T-cell (primary cell): ENCODE measurements around the gene CASZ1. TPM values are rescaled to one million over a fixed set of nuclear protein-coding genes. Genes with fewer than 3 reads are reported as not detected.

Source experiments
- ATAC-seq, 4 experiments: fragments of 200-7000 bp in 3 of 4; fragments of 150-1000 bp in 1 of 4; cut with Tn5 transposase; replicated peaks in 1 of 4; 1 replicate in 3 of 4; 2 replicates in 1 of 4; pipeline ENCODE4 v1.10.0; 2021; ENCODE audit warnings: moderate library complexity in 3 of 4, mild to moderate bottlenecking in 2 of 4, moderate number of reproducible peaks in 1 of 4
- CTCF ChIA-PET, 2 donors: fragments of 300-600 bp; sonication (Branson Sonifier 250); formaldehyde crosslinking; loops; one replicate each; lab custom pipeline; 2022; ENCODE audit warnings: antibody characterized with exemption in 2 of 2; lab: Charles Lee
- POLR2A ChIA-PET, 2 donors: fragments of 300-600 bp; sonication (Branson Sonifier 250); formaldehyde crosslinking; loops; one replicate each; lab custom pipeline; 2022; ENCODE audit warnings: antibody characterized with exemption in 2 of 2; lab: Charles Lee
- DNase-seq, 35 experiments: peaks; one replicate each; pipeline versions ENCODE4 v3.0.0 to v3.0.0-alpha.2; 2013 to 2023
- H3K27ac ChIP-seq: one replicate; pipeline ENCODE4 v1.5.1; 2013; ENCODE audit warnings: low read length
- H3K27me3 ChIP-seq, 2 experiments: replicated peaks in 1 of 2; 1 replicate in 1 of 2; 2 replicates in 1 of 2; pipeline versions ENCODE4 v1.6.1 to v1.7.0; 2013; ENCODE audit warnings: low read length in 1 of 2, mixed read lengths in 1 of 2; ENCODE audit not compliant: control insufficient read depth in 2 of 2, insufficient read depth in 2 of 2; ENCODE audit errors: extremely low read depth in 1 of 2
- H3K36me3 ChIP-seq, 2 donors: 1 replicate in 1 of 2; 2 replicates in 1 of 2; pipeline versions ENCODE4 v1.6.1 to v1.7.0; 2013; ENCODE audit warnings: low read length in 1 of 2; ENCODE audit not compliant: control insufficient read depth in 2 of 2, insufficient read depth in 1 of 2; ENCODE audit errors: extremely low read depth in 1 of 2
- H3K4me1 ChIP-seq, 2 experiments: 1 replicate in 1 of 2; 2 replicates in 1 of 2; pipeline versions ENCODE4 v1.6.1 to v1.7.0; 2013; ENCODE audit warnings: low read length in 2 of 2, mixed read lengths in 1 of 2; ENCODE audit not compliant: insufficient read depth in 2 of 2, control insufficient read depth in 1 of 2; ENCODE audit errors: extremely low read depth in 1 of 2
- H3K4me3 ChIP-seq, 2 donors: 1 replicate in 1 of 2; 2 replicates in 1 of 2; pipeline versions ENCODE4 v1.5.1 to v1.7.0; 2013; ENCODE audit warnings: mild to moderate bottlenecking in 2 of 2, low read length in 1 of 2, moderate library complexity in 1 of 2; ENCODE audit not compliant: control insufficient read depth in 1 of 2; ENCODE audit errors: extremely low read depth in 1 of 2
- H3K9me3 ChIP-seq: 2 replicates; pipeline ENCODE4 v1.7.0; 2013
- H3K27ac Mint-ChIP-seq, 2 donors: one replicate each; pipeline ENCODE4 v1.8.0; 2020 to 2021; ENCODE audit warnings: mild to moderate bottlenecking in 2 of 2, mixed read lengths in 2 of 2
- H3K27me3 Mint-ChIP-seq, 2 donors: one replicate each; pipeline ENCODE4 v1.8.0; 2021 to 2022; ENCODE audit warnings: mixed read lengths in 2 of 2
- H3K36me3 Mint-ChIP-seq: one replicate; pipeline ENCODE4 v1.8.0; 2021; ENCODE audit warnings: mixed read lengths
- H3K4me1 Mint-ChIP-seq, 3 donors: one replicate each; pipeline ENCODE4 v1.8.0; 2020 to 2022; ENCODE audit warnings: mixed read lengths in 3 of 3, mild to moderate bottlenecking in 1 of 3
- H3K4me3 Mint-ChIP-seq, 3 donors: one replicate each; pipeline ENCODE4 v1.8.0; 2020 to 2022; ENCODE audit warnings: mild to moderate bottlenecking in 3 of 3, mixed read lengths in 3 of 3, moderate library complexity in 3 of 3
- H3K9me3 Mint-ChIP-seq, 3 donors: one replicate each; pipeline ENCODE4 v1.8.0; 2020 to 2022; ENCODE audit warnings: mixed read lengths in 3 of 3
- WGBS: methylation state at CpG from one replicate; pipeline ENCODE4 v1.1.5; 2013; ENCODE audit warnings: missing lambda C conversion rate; ENCODE audit not compliant: insufficient coverage; 5-methylcytosine and 5-hydroxymethylcytosine counted together
- total RNA-seq, 35 experiments: library from RNA in 6 of 35; stranded (reverse) in 6 of 35; fragments of 120-200 nt in 1 of 35; gene quantifications; one replicate each; pipeline versions ENCODE4 v1.2.1 to v1.2.4 and lab custom pipeline; 2013 to 2026

Gene CASZ1
- total RNA-seq, 5 donors from 2014 or later (not counting 1 experiment from before 2014, with no cell fraction given), result 12.9 to 23.0 (median 14.3) TPM

- H3K36me3 Mint-ChIP-seq, result no peaks in the 10 kb centered on the region
- ChIA-PET CTCF (no interaction called here), POLR2A (interaction anchor here in 1 of 2 donors (0.7 kb wide), 1 partner anchor 1189 kb away, joined by 3 read pairs; no protein-coding TSS in a partner anchor)
- H3K36me3 ChIP-seq, result no peaks in the 10 kb centered on the region
- DNase-seq (no peak), ATAC-seq (no peak)
- H3K4me1 ChIP-seq, result no peaks in the 10 kb centered on the region
- 88% methylated on average over 9 of the region's 9 CpGs for WGBS
- H3K27me3 ChIP-seq, result peaks cover 0 to 24% of the 10 kb centered on the region in 2 experiments
- no peaks in the 10 kb centered on the region for H3K4me1 Mint-ChIP-seq
- H3K27ac Mint-ChIP-seq, result no peak overlapping the region
- no peaks in the 10 kb centered on the region for H3K9me3 Mint-ChIP-seq
- no peak overlapping the region for H3K4me3 ChIP-seq
- no peaks in the 10 kb centered on the region for H3K9me3 ChIP-seq
- H3K27ac ChIP-seq, result no peak overlapping the region
- no peak overlapping the region for H3K4me3 Mint-ChIP-seq
- H3K27me3 Mint-ChIP-seq, result no peaks in the 10 kb centered on the region
Measured at GRCh38 chr1:10777749-10778574, 18.5 kb downstream of the CASZ1 start.

- no peaks in the 10 kb centered on the region for H3K4me1 Mint-ChIP-seq
- no peaks in the 10 kb centered on the region for H3K9me3 Mint-ChIP-seq
- Histone ChIP-seq H3K27me3 (peaks cover 0 to 17% of the 10 kb centered on the region in 2 experiments), H3K4me1 (no peaks in the 10 kb centered on the region), H3K9me3 (no peaks in the 10 kb centered on the region), H3K36me3 (no peaks in the 10 kb centered on the region), H3K4me3 (no peak overlapping the region), H3K27ac (no peak overlapping the region)
- ChIA-PET CTCF (no interaction called here), POLR2A (no interaction called here)
- no peak overlapping the region for H3K27ac Mint-ChIP-seq
- H3K27me3 Mint-ChIP-seq, result peaks cover 0 to 3% of the 10 kb centered on the region in 2 donors
- ATAC-seq, result no peak
- WGBS, result 78% methylated on average over 12 of the region's 14 CpGs
- no peak for DNase-seq
- no peak overlapping the region for H3K4me3 Mint-ChIP-seq
- no peaks in the 10 kb centered on the region for H3K36me3 Mint-ChIP-seq
Measured at GRCh38 chr1:10776190-10776905, 20.1 kb downstream of the CASZ1 start.

- Mint-ChIP-seq H3K36me3 (no peaks in the 10 kb centered on the region), H3K4me1 (no peaks in the 10 kb centered on the region), H3K4me3 (no peak overlapping the region), H3K9me3 (no peaks in the 10 kb centered on the region), H3K27ac (no peak overlapping the region), H3K27me3 (peaks cover 0 to 3% of the 10 kb centered on the region in 2 donors)
- H3K36me3 ChIP-seq, result no peaks in the 10 kb centered on the region
- peaks cover 0 to 15% of the 10 kb centered on the region in 2 experiments for H3K27me3 ChIP-seq
- no peak overlapping the region for H3K27ac ChIP-seq
- 57% methylated on average over 5 of the region's 9 CpGs for WGBS
- H3K4me1 ChIP-seq, result no peaks in the 10 kb centered on the region
- no peak for ATAC-seq
- H3K4me3 ChIP-seq, result no peak overlapping the region
- H3K9me3 ChIP-seq, result no peaks in the 10 kb centered on the region
- POLR2A ChIA-PET, result no interaction called here
- CTCF ChIA-PET, result no interaction called here
- DNase-seq, result no peak
Measured at GRCh38 chr1:10775763-10776162, 20.7 kb downstream of the CASZ1 start.

GRCh38 chr1:10774615-10775310 lies 21.7 kb downstream of the CASZ1 start:
- Mint-ChIP-seq H3K27me3 (peaks cover 0 to 7% of the 10 kb centered on the region in 2 donors), H3K9me3 (no peaks in the 10 kb centered on the region), H3K4me3 (no peak overlapping the region), H3K36me3 (no peaks in the 10 kb centered on the region), H3K4me1 (no peaks in the 10 kb centered on the region), H3K27ac (no peak overlapping the region)
- WGBS, result 84% methylated on average over 17 of the region's 17 CpGs
- DNase-seq, result no peak
- Histone ChIP-seq H3K27ac (no peak overlapping the region), H3K9me3 (no peaks in the 10 kb centered on the region), H3K36me3 (no peaks in the 10 kb centered on the region), H3K4me3 (no peak overlapping the region), H3K4me1 (no peaks in the 10 kb centered on the region), H3K27me3 (peaks cover 0 to 14% of the 10 kb centered on the region in 2 experiments)
- POLR2A ChIA-PET, result no interaction called here
- ATAC-seq, result no peak
- CTCF ChIA-PET, result no interaction called here

GRCh38 chr1:10773851-10774614 lies 22.4 kb downstream of the CASZ1 start:
- ATAC-seq (no peak), DNase-seq (no peak)
- Mint-ChIP-seq H3K36me3 (no peaks in the 10 kb centered on the region), H3K4me3 (no peak overlapping the region), H3K4me1 (no peaks in the 10 kb centered on the region), H3K27ac (no peak overlapping the region), H3K27me3 (peaks cover 0 to 7% of the 10 kb centered on the region in 2 donors), H3K9me3 (no peaks in the 10 kb centered on the region)
- H3K4me3 ChIP-seq, result no peak overlapping the region
- peaks cover 0 to 14% of the 10 kb centered on the region in 2 experiments for H3K27me3 ChIP-seq
- H3K4me1 ChIP-seq, result no peaks in the 10 kb centered on the region
- ChIA-PET CTCF (no interaction called here), POLR2A (interaction anchor here in 1 of 2 donors (0.6 kb wide), 1 partner anchor 1003 kb away, joined by 3 read pairs; no protein-coding TSS in a partner anchor)
- no peaks in the 10 kb centered on the region for H3K9me3 ChIP-seq
- no peak overlapping the region for H3K27ac ChIP-seq
- H3K36me3 ChIP-seq, result no peaks in the 10 kb centered on the region
- 86% methylated on average over 8 of the region's 17 CpGs for WGBS
